B cell (primary cell): ENCODE measurements around the gene HDAC9.

Source experiments
- CTCF ChIP-seq: fragments of 200-600 bp; IDR thresholded peaks from one replicate; pipeline ENCODE4 v1.8.0; 2022; ENCODE audit warnings: antibody characterized with exemption, mild to moderate bottlenecking
- EZH2 ChIP-seq: IDR thresholded peaks from 2 replicates; pipeline ENCODE4 v1.6.1; 2012; ENCODE audit warnings: borderline replicate concordance, low read depth, mild to moderate bottlenecking, moderate library complexity, low read length; ENCODE audit not compliant: insufficient read depth, poor library complexity, severe bottlenecking

DNA sequence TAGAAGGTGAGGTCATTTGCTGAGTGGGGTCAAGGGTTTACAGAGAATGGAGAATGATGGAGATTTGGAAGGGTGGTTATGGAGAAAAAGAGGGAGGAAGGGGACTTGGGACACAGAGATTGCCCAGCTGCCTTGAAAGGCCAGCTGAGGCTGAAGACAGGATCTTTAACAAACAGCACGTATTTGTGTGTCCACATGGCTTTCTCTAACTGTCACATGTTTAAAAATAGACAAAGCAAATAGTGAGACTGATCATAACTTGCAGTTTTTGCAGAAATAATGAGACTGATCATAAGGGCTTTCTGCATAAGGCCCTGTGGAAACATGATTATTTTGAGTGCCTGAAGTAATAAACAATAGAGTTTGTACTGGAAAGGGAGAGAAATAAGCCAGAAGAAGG lies 212.7 kb downstream of the HDAC9 start:
- no peak for TF ChIP-seq CTCF
- TF ChIP-seq EZH2, result no peak
